Smooth muscle cell of bladder (primary cell): ENCODE measurements around the gene CLDN5. TPM values are rescaled to one million over a fixed set of nuclear protein-coding genes. Genes with fewer than 3 reads are reported as not detected.

Source experiments
- total RNA-seq: library from RNA; depleted of rRNA; stranded (reverse); fragments of >200 nt; gene quantifications from 2 replicates; pipeline ENCODE4 v1.2.3, GENCODE V29; 2014

The CLDN5 gene, protein sequence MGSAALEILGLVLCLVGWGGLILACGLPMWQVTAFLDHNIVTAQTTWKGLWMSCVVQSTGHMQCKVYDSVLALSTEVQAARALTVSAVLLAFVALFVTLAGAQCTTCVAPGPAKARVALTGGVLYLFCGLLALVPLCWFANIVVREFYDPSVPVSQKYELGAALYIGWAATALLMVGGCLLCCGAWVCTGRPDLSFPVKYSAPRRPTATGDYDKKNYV
- 0.28 and 2.5 TPM in 2 replicates for total RNA-seq

DNA sequence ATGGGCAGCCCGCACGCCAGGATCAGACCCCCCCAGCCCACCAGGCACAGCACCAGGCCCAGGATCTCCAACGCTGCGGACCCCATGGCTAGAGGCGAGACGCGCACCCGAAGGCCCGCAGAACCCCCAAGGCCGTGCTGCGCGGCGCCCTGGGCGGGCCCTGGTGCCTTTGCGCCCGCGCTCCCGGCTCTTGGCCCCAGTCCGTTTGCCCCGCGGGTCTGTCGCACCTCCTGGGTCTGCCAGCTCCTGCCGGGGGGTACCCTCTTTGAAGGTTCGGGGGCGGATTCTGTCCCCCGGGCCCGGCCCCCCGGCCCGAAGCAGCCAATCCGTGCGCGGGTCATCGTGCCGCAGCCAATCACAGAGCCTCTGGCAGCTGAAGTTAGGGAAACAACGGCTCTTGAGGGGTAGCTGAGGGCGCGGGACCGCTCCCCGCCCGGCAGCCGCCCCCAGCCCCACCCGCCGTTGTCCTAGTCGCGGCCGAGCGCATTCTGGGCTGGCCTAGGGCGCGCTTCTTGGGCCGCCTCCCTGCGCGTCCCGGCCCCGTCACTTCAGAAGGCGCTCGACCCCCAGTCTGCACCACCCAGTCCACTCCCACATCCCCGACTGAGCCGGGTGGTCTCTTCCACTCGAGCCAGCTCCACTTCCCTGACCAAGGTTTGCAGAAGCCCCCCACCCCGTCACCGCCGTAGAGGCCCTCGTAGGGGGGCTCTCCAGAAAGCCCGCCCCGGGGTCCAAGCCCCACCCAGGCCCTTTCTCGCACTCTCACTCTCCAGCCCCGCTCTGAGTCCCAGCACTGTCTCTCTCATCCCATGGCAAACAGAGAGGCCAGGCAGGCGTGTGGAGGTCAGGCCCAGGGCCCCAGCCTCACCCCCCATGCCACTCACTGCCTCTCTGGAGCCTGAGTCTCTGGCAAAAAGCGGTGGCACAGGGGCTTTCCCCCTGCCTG is at the start of gene CLDN5:
Gene CLDN5 (minus strand): TSS at position 241 of the 946 bp plus-strand sequence. CDS start 155 bp downstream, at position 86.

DNA sequence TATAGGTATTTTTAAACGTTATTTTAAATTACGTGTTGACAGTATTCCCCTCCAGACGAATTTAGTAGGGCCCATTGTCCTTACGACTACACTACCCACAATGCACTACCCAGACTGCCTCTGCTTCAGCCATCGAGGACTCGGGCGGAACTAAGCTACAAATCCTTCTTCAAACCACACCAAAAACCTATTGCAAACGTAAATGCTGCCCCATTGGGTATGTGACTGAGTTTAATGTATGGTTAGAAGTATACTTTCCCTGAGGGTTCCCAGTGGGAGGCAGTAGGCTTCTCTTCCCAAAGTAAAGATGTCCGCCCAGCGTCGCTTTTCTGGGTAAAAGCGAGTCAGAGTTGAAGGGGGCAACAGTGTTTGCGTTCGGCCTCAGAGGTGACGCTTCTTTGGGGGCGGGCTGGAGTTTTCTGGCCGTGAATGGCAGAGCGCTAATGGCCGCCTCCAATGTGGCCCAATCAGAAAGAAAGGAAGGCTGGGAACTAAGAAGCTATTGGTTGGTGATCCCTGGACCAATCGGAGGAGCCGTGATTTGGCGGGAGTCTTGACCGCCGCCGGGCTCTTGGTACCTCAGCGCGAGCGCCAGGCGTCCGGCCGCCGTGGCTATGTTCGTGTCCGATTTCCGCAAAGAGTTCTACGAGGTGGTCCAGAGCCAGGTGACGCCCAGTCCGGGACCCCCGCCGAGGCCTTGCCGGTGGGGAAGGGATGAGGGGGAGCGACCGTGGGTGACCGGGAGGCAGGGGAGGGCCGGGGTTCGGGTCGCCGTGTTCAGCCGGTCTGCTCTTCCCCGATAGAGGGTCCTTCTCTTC is 44.6 kb downstream of the CLDN5 start, which contains the start of gene CDC45:
Gene CDC45 (plus strand): TSS at position 566 of the 818 bp plus-strand sequence. CDS start 49 bp downstream, at position 615.

DNA sequence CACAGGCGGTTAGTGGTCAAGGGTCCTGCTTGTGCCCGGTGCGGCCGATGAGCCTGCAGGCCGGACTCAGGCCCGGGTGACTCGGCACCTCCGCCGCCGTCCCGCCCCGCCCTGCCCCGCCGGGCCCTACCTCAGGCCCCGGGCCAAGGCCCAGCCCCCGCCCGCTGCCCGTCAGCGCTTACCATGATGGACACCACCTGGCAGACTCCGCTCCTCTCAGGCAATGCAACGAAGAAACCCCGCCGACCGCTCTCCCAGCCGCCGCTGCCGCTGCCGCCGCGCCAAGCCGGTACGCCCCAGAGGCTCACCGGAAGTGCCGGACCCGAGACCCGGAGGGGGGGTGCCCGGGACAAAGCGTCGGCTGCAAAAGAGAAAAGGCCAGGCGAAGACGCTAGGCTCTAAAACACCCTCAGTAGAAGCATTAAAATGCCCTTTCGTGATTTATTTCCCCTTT is 45.3 kb downstream of the CLDN5 start, which contains the start of gene UFD1:
Gene UFD1 (minus strand): TSS at position 293 of the 454 bp plus-strand sequence. CDS start 108 bp downstream, at position 185.

Other genes starting within 250 kb of the CLDN5 start
- 7.0 and 7.8 TPM in 2 replicates for gene CLTCL1, start 232.7 kb downstream of the CLDN5 start, total RNA-seq
- gene HIRA, start 92.7 kb downstream of the CLDN5 start, total RNA-seq = 19.5 and 21.3 TPM in 2 replicates
- gene MRPL40, start 91.9 kb downstream of the CLDN5 start, total RNA-seq = 49.2 and 54.9 TPM in 2 replicates
- 19.9 and 23.1 TPM in 2 replicates for gene C22orf39, start 76.7 kb downstream of the CLDN5 start, total RNA-seq
- gene UFD1, start 45.2 kb downstream of the CLDN5 start, total RNA-seq = 51.5 and 57.0 TPM in 2 replicates
- 1.7 and 3.1 TPM in 2 replicates for gene CDC45, start 44.5 kb downstream of the CLDN5 start, total RNA-seq
- 10.0 and 22.6 TPM in 2 replicates for gene SEPTIN5, start 190.1 kb upstream of the CLDN5 start, total RNA-seq
- gene GP1BB, start 199.1 kb upstream of the CLDN5 start, total RNA-seq = 1.00 and 1.5 TPM in 2 replicates
- not detected in 2 replicates for gene TBX1, start 236.4 kb upstream of the CLDN5 start, total RNA-seq